Activated naive CD4-positive, alpha-beta T cell treated with anti-CD3 and anti-CD28 coated beads, Interleukin-2, amount 10 ng/mL, durations not matched to agents 7 days and 5 days (primary cell): ENCODE measurements around the gene THSD1.
"Not testable (repeated sequence)": the region's sequence is repeated elsewhere in the genome, so short reads cannot be mapped to it uniquely, and the experiment has no call there.

Source experiments
- CTCF ChIA-PET: fragments of 350-600 bp; sonication (Branson Sonifier 250); formaldehyde crosslinking; loops from one replicate; lab custom pipeline; 2021; ENCODE audit warnings: antibody characterized with exemption; lab: Charles Lee
- DNase-seq: peaks from one replicate; pipeline ENCODE4 v3.0.0-alpha.2; 2020
- H3K27ac Mint-ChIP-seq: one replicate; pipeline ENCODE4 v1.8.0; 2021; ENCODE audit warnings: mild to moderate bottlenecking, moderate library complexity, mixed read lengths
- H3K27me3 Mint-ChIP-seq: one replicate; pipeline ENCODE4 v1.8.0; 2021; ENCODE audit warnings: mild to moderate bottlenecking, mixed read lengths
- H3K36me3 Mint-ChIP-seq: one replicate; pipeline ENCODE4 v1.8.0; 2021; ENCODE audit warnings: mixed read lengths
- H3K4me1 Mint-ChIP-seq: one replicate; pipeline ENCODE4 v1.8.0; 2021; ENCODE audit warnings: mixed read lengths
- H3K4me3 Mint-ChIP-seq: one replicate; pipeline ENCODE4 v1.8.0; 2021; ENCODE audit warnings: mild to moderate bottlenecking, moderate library complexity, mixed read lengths
- H3K9me3 Mint-ChIP-seq: one replicate; pipeline ENCODE4 v1.8.0; 2021; ENCODE audit warnings: mixed read lengths

THSD1 gene

DNA sequence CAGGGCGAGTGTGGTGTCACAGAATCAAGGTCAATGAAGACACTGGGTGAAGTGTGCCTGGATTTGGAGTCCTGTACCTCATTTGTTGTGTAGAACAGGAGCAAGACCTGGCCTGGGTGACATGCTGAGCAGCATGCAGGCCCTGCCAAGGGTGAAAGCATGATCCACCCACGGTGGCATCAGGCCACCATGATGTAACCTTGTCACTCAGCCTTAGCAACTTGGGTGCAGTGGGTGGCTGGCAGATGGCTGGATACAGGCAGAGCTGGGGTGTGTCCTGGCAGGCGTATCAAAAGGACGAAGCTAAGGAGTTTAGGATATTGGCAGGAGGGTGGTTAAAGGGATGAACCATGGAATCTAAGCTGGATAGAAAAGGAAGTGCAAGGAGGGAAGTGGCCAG, 10.3 kb downstream of the THSD1 start:
- DNase-seq = no peak
- Mint-ChIP-seq H3K27me3 (peaks cover 17% of the 10 kb centered on the region), H3K36me3 (no peaks in the 10 kb centered on the region), H3K4me3 (no peak overlapping the region), H3K27ac (no peak overlapping the region), H3K9me3 (no peaks in the 10 kb centered on the region), H3K4me1 (no peaks in the 10 kb centered on the region)
- CTCF ChIA-PET = no interaction called here

DNA sequence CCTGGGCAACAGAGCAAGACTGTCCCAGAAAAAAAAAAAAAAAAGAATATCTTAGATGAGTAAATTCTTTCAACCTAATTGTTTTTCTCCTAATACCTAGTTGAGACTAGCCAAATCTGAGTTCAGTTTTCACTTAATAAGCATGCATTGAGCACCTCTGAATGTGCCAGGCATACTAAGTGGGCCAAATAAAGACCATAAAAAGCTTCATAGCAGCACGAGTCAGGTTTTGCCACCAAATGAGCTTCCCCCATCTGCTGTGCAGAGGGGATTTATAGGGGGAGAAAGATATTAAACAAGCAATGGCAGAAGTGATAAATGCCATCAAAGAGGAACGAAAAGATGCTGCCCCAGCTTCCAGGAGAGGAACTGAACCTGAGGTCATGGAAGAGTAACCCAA, 11.4 kb downstream of the THSD1 start:
- Mint-ChIP-seq H3K27me3 (peaks cover 17% of the 10 kb centered on the region), H3K27ac (no peak overlapping the region), H3K36me3 (no peaks in the 10 kb centered on the region), H3K4me3 (no peak overlapping the region), H3K4me1 (no peaks in the 10 kb centered on the region), H3K9me3 (no peaks in the 10 kb centered on the region)
- no peak for DNase-seq
- CTCF ChIA-PET = no interaction called here

DNA sequence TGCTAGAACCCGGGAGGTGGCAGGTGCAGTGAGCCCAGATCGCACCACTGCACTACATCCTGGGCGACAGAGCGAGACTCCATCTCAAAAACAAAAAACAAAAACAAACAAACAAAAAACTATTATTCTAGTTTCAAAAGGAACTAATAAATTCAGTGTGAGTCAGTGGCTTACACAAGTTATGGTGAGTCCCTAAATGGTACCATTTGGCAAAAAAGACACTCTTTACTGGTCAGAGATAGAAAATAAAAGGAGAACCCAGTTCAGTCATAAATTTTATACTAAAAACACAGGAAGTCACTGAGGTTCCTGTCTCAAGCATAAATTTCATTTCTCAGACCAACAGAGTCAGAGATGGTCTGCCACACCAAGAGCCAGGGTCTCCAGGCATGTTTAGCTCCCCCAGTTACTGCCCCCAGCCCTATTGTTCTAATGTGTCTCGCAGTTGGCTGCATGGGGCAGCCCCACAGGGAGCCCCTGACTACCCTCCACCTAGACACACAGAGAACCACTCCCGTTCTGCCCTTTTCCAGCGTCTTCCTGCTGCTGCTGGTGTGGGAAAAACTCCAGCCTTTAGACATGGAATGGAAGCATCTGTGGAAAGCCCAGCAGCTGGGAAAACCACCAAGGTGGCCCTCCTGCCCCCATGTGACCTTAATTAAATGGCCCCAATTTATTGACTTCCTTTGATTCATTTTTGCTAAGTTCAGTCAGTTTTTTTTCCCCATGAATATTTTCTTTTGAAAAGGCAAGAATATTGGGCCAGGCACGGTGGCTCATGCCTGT, 12.2 kb downstream of the THSD1 start:
- no peak for DNase-seq
- CTCF ChIA-PET = no interaction called here
- Mint-ChIP-seq H3K27ac (no peak overlapping the region), H3K36me3 (no peaks in the 10 kb centered on the region), H3K4me3 (no peak overlapping the region), H3K27me3 (peaks cover 17% of the 10 kb centered on the region), H3K4me1 (no peaks in the 10 kb centered on the region), H3K9me3 (no peaks in the 10 kb centered on the region)

DNA sequence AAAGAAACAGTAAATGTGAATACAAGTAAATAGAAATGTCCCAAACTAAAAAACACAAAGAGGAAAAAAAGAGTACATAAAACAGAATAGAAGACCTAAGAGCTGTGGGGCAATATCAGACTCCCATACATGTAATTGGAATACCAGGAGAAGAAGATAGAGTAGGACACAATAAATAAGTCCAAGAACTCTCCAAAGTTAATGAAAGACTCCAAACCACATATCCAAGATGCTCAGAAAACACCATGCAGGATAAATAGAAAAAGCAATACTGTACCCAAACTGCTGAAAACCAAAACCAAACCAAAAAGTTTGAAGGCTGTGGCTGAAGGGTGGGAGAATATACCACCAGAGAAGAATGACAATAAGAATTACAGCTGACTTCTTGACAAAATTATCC, 18.3 kb downstream of the THSD1 start:
- Mint-ChIP-seq H3K9me3 (no peaks in the 10 kb centered on the region), H3K4me3 (no peak overlapping the region), H3K27ac (no peak overlapping the region), H3K36me3 (no peaks in the 10 kb centered on the region), H3K27me3 (no peaks in the 10 kb centered on the region), H3K4me1 (no peaks in the 10 kb centered on the region)
- CTCF ChIA-PET = no interaction called here
- no peak for DNase-seq

DNA sequence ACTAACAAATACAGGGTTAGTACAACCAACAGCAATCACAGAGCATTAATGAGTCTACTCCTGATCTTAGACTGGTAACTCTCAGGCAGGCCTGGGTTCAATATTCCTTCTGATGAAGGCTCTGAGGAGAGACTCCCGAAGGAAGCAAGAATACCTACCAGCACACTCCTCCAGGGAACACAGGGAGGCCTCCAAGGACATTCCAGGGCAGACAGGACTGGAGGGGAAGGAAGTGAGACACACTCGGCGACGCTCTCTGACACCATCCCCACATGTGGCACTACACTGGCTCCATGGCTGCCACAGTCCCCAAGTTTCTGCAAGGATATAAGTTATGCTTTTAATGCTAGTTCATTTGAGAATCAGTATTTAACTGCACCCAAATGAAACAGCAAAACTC, 20.1 kb downstream of the THSD1 start:
- H3K9me3 Mint-ChIP-seq = no peaks in the 10 kb centered on the region
- H3K27me3 Mint-ChIP-seq = no peaks in the 10 kb centered on the region
- CTCF ChIA-PET = no interaction called here
- no peaks in the 10 kb centered on the region for H3K36me3 Mint-ChIP-seq
- H3K27ac Mint-ChIP-seq = no peak overlapping the region
- DNase-seq = no peak
- H3K4me1 Mint-ChIP-seq = no peaks in the 10 kb centered on the region
- no peak overlapping the region for H3K4me3 Mint-ChIP-seq

DNA sequence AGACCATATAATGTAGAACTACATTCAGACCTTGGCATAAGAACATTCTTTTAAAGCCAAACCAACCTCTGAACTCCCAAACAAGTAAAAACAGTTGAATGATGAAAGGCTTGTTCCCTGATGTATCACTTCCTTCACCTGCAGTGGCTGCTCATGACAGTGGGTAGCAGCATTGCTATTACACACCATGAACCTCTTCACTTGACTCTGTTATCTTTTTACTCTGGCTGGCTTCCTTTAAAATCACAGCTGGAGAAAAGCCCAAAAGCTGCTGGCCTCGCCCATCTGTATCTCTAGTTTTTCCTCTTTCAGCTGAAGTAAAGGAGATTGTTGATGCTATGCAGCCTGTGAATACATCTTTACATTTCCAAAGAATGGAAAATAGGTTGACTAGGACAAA, 22.6 kb downstream of the THSD1 start:
- no peaks in the 10 kb centered on the region for H3K4me1 Mint-ChIP-seq
- H3K27ac Mint-ChIP-seq = no peak overlapping the region
- no peaks in the 10 kb centered on the region for H3K9me3 Mint-ChIP-seq
- no peaks in the 10 kb centered on the region for H3K27me3 Mint-ChIP-seq
- H3K4me3 Mint-ChIP-seq = no peak overlapping the region
- CTCF ChIA-PET = no interaction called here
- no peaks in the 10 kb centered on the region for H3K36me3 Mint-ChIP-seq
- no peak for DNase-seq

DNA sequence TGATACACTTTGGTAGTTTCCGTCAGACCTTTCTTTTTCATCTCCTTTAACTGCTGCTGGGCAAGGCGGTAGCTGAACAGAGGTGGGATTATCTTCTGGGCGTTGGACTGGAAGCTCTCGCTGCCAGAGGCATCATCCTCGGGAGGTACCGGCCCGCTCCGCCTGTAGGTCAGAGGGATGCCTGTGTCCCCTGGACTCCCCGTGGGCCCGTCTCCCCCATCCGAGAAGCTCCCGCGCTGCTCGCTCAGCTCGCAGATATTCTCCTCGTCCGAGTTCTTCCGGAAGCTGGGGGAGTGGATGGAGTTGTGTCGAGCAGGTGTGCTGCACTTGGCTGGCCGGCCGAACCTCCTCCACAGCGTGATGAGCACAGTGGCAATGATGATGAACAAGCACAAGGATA, 27.7 kb downstream of the THSD1 start:
- no peak for DNase-seq
- H3K27me3 Mint-ChIP-seq = no peaks in the 10 kb centered on the region
- no peaks in the 10 kb centered on the region for H3K4me1 Mint-ChIP-seq
- H3K9me3 Mint-ChIP-seq = no peaks in the 10 kb centered on the region
- CTCF ChIA-PET = no interaction called here
- H3K36me3 Mint-ChIP-seq = no peaks in the 10 kb centered on the region
- no peak overlapping the region for H3K27ac Mint-ChIP-seq
- H3K4me3 Mint-ChIP-seq = no peak overlapping the region

GRCh38 chr13:52377898-52378297, 28.1 kb downstream of the THSD1 start:
- CTCF ChIA-PET = no interaction called here
- no peak overlapping the region for H3K4me3 Mint-ChIP-seq

GRCh38 chr13:52374873-52375411, 31.0 kb downstream of the THSD1 start:
- H3K4me1 Mint-ChIP-seq = no peaks in the 10 kb centered on the region
- H3K36me3 Mint-ChIP-seq = no peaks in the 10 kb centered on the region
- H3K4me3 Mint-ChIP-seq = no peak overlapping the region
- no peak for DNase-seq
- H3K27ac Mint-ChIP-seq = no peak overlapping the region
- CTCF ChIA-PET = no interaction called here
- H3K27me3 Mint-ChIP-seq = no peaks in the 10 kb centered on the region
- no peaks in the 10 kb centered on the region for H3K9me3 Mint-ChIP-seq

More at GRCh38 chr13:52377898-52378297, 28.1 kb downstream of the THSD1 start:
- no peak for DNase-seq
- no peaks in the 10 kb centered on the region for H3K9me3 Mint-ChIP-seq
- no peaks in the 10 kb centered on the region for H3K4me1 Mint-ChIP-seq
- no peaks in the 10 kb centered on the region for H3K36me3 Mint-ChIP-seq
- no peaks in the 10 kb centered on the region for H3K27me3 Mint-ChIP-seq
- no peak overlapping the region for H3K27ac Mint-ChIP-seq

DNA sequence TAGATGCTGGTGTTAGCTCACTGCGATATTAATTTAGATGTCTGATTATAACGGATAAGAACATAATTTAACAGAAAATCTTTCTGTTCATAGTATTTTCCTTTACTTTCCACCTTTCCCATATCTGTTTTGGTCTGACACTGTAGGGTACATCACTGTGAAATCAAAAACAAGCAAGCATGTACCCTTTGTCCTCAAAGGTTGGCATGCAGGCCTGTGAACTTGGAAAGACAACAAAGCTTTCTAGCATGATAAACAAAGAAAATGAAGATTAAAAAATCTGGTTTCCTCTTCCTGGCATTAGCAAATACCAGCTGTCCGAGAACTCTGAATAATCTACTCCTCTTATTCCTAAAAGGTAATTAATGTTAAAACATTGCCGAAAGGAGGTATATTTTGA, 31.6 kb downstream of the THSD1 start:
- no peaks in the 10 kb centered on the region for H3K9me3 Mint-ChIP-seq
- peaks cover 2% of the 10 kb centered on the region for H3K27me3 Mint-ChIP-seq
- H3K36me3 Mint-ChIP-seq = no peaks in the 10 kb centered on the region
- no peaks in the 10 kb centered on the region for H3K4me1 Mint-ChIP-seq
- H3K27ac Mint-ChIP-seq = no peak overlapping the region
- H3K4me3 Mint-ChIP-seq = no peak overlapping the region
- no peak for DNase-seq
- CTCF ChIA-PET = no interaction called here

DNA sequence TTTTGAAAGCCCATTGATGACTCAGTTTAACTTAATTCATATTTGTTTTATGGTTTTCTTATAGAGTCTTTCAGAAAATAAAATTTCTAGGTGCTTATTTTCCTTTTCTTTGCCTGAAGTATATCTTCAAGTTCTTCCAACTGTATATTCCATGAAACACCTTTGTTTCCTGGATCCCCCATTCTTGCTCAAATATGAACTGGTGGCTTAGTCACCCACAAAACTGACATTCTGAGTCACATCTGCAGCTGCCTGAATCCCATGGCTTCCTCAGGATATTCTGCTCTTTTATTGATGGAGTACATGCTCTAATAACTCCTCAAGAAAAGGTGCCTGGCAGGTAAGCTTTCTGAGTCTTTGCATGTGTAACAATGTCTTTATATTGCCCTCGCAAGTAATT, 32.7 kb downstream of the THSD1 start:
- H3K36me3 Mint-ChIP-seq, H3K27ac Mint-ChIP-seq, H3K4me1 Mint-ChIP-seq: not testable (repeated sequence)

GRCh38 chr13:52371736-52372247, 34.2 kb downstream of the THSD1 start:
- H3K4me3 Mint-ChIP-seq = no peak overlapping the region
- DNase-seq = no peak
- CTCF ChIA-PET = no interaction called here
- no peaks in the 10 kb centered on the region for H3K4me1 Mint-ChIP-seq
- no peaks in the 10 kb centered on the region for H3K36me3 Mint-ChIP-seq
- no peaks in the 10 kb centered on the region for H3K9me3 Mint-ChIP-seq
- no peak overlapping the region for H3K27ac Mint-ChIP-seq
- H3K27me3 Mint-ChIP-seq = peaks cover 7% of the 10 kb centered on the region

More for the DNA sequence above, 32.7 kb downstream of the THSD1 start:
- H3K9me3 Mint-ChIP-seq, H3K27me3 Mint-ChIP-seq, CTCF ChIA-PET, DNase-seq, H3K4me3 Mint-ChIP-seq: not testable (repeated sequence)

DNA sequence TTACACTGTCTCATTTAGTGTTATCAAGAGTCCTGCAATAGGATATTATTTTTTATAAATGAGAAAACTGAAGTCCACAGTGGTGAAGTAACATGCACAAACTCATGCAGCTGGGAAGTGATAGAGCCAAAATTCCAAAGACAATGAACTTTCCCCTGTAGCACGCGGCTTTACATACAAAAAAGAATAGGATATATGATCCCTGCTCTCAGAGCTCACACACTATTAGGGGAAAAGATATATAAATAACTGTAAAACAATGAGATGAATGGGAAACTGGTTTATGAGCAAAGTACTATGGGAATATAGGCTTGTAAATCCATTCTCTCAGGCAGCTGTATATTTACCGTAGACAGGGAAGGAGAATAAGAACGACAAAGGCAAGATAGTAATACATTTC, 39.7 kb downstream of the THSD1 start:
- no peaks in the 10 kb centered on the region for H3K36me3 Mint-ChIP-seq
- no peaks in the 10 kb centered on the region for H3K9me3 Mint-ChIP-seq
- no peak overlapping the region for H3K4me3 Mint-ChIP-seq
- CTCF ChIA-PET = interaction anchor here (0.9 kb wide), 1 partner anchor 14 kb away, joined by 3 read pairs; no protein-coding TSS in a partner anchor
- no peak overlapping the region for H3K27ac Mint-ChIP-seq
- DNase-seq = no peak
- no peaks in the 10 kb centered on the region for H3K4me1 Mint-ChIP-seq
- peaks cover 12% of the 10 kb centered on the region for H3K27me3 Mint-ChIP-seq

DNA sequence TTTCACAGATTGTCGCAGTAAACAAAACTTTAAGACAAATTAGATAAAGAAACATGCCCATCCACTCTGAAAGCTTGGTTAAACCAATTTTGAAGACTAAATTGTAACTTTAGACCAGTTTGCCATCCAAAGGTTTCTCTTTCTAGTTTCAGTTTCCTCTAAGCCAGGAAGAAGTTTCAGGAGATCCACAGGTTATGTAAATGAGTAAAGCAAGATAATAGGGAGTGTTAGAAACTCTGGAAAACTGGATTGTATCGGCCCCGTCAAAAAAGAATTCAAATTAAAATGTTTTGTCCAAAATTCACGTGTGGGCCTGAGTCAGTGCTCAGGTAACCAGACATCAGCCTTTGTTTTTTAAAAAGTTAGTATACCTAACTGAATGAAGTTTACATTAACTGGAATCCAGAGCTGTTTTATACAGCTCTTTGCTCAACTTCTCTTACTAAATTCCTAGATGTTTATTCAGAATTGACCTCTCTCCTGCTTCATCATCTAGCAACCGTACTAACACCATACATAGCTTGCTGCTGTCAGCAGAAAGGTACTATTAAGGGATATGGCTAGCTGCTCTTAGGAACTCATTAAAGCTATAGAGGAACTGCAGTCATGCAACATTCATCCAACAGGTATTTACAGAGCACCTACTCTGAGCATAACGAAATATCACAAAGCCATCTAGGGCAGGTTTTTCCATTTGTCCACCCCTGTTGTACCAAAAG, 43.6 kb downstream of the THSD1 start:
- H3K4me3 Mint-ChIP-seq, H3K9me3 Mint-ChIP-seq, H3K36me3 Mint-ChIP-seq, H3K4me1 Mint-ChIP-seq, CTCF ChIA-PET, DNase-seq, H3K27ac Mint-ChIP-seq: not testable (repeated sequence)
- peaks cover 10% of the 10 kb centered on the region for H3K27me3 Mint-ChIP-seq

- DNase-seq = no peak
- H3K4me1 Mint-ChIP-seq = no peaks in the 10 kb centered on the region
- CTCF ChIA-PET = no interaction called here
- H3K36me3 Mint-ChIP-seq = no peaks in the 10 kb centered on the region
- H3K27me3 Mint-ChIP-seq = peaks cover 10% of the 10 kb centered on the region
- H3K27ac Mint-ChIP-seq = no peak overlapping the region
- no peak overlapping the region for H3K4me3 Mint-ChIP-seq
- no peaks in the 10 kb centered on the region for H3K9me3 Mint-ChIP-seq
These were observed 44.7 kb downstream of the THSD1 start for GRCh38 chr13:52361225-52361624.
